ENCODE data around the gene NR5A2. TPM values are rescaled to one million over a fixed set of nuclear protein-coding genes. Genes with fewer than 3 reads are reported as not detected.

The NR5A2 gene
- 10 to 100 TPM; 14.1 to 58.0 (median 18.8) TPM for polyA plus RNA-seq
- long read RNA-seq, donor 1: 0 reads
- long read RNA-seq, donor 2, full-length matches to known transcripts: 2 of 2 reads
- long read RNA-seq, donor 2, partial matches to known transcripts: 0 of 2 reads
- long read RNA-seq, donor 2, other reads (novel, unspliced or antisense): 0 of 2 reads
- long read RNA-seq, donor 3, partial matches to known transcripts: 7 of 7 reads
- long read RNA-seq, donor 3, other reads (novel, unspliced or antisense): 0 of 7 reads
- long read RNA-seq, donor 4: 0 reads
- long read RNA-seq, donor 5: 0 reads
- long read RNA-seq, donor 6, full-length matches to known transcripts: 4 of 4 reads
- long read RNA-seq, donor 6, partial matches to known transcripts: 0 of 4 reads
- long read RNA-seq, donor 6, other reads (novel, unspliced or antisense): 0 of 4 reads
- long read RNA-seq, donor 7: 0 reads
- long read RNA-seq, donor 8: 0 reads
- long read RNA-seq, donor 9: 0 reads
- long read RNA-seq, donor 10, full-length matches to known transcripts: 1 of 17 reads
- long read RNA-seq, donor 10, partial matches to known transcripts: 16 of 17 reads
- long read RNA-seq, donor 10, other reads (novel, unspliced or antisense): 0 of 17 reads

- H3K36me3 ChIP-seq (ENCODE audit: control insufficient read depth in 3 of 3, insufficient read depth in 2 of 3, low read depth in 1 of 3, low read length in 3 of 3): no peaks in the 10 kb centered on the region
- DNase-seq: peak; percentile 92 to 98
- FAIRE-seq: peak; percentile 94
- H3K27ac ChIP-seq (ENCODE audit: low read depth in 1 of 3, low read length in 2 of 3): peak within 1 kb of the TSS; percentile 75 to 94 (median 82)
- H3K9me3 ChIP-seq (ENCODE audit: control insufficient read depth in 2 of 2, insufficient read depth in 1 of 2, low read depth in 1 of 2, low read length in 1 of 2): no peaks in the 10 kb centered on the region
- peaks cover 0 to 9% (median 7%) of the 10 kb centered on the region in 3 donors for H3K27me3 ChIP-seq (ENCODE audit: control insufficient read depth in 3 of 3, insufficient read depth in 3 of 3, low read length in 3 of 3)
- H3K4me3 ChIP-seq (ENCODE audit: low read depth in 1 of 3, low read length in 3 of 3): peak within 1 kb of the TSS in 2 of 3 donors; percentile 82 to 87
- WGBS, 3 donors: 7 to 59% (median 26%) methylated on average over 1 of the region's 1 CpG
- H3K4me1 ChIP-seq (ENCODE audit: control insufficient read depth in 3 of 3, insufficient read depth in 2 of 3, low read depth in 1 of 3, low read length in 2 of 3): peaks cover 0 to 24% (median 3%) of the 10 kb centered on the region in 3 donors
Measured at GRCh38 chr1:200027264-200027823, at the start of gene NR5A2. NR5A2 (plus strand) TSS chr1:200027710; CDS start chr1:200027848, 138 bp downstream.

GRCh38 chr1:199978408-199978940, 49.0 kb upstream of the NR5A2 start:
- no peak overlapping the region for H3K4me3 ChIP-seq (ENCODE audit: low read depth in 1 of 3, low read length in 3 of 3)
- no peaks in the 10 kb centered on the region for H3K36me3 ChIP-seq (ENCODE audit: control insufficient read depth in 3 of 3, insufficient read depth in 2 of 3, low read depth in 1 of 3, low read length in 3 of 3)
- H3K4me1 ChIP-seq (ENCODE audit: control insufficient read depth in 3 of 3, insufficient read depth in 2 of 3, low read depth in 1 of 3, low read length in 2 of 3): peaks cover 0 to 15% (median 2%) of the 10 kb centered on the region in 3 donors
- no peaks in the 10 kb centered on the region for H3K9me3 ChIP-seq (ENCODE audit: control insufficient read depth in 2 of 2, insufficient read depth in 1 of 2, low read depth in 1 of 2, low read length in 1 of 2)
- 54 to 83% (median 78%) methylated on average over 7 of the region's 7 CpGs for WGBS, 3 donors
- H3K27me3 ChIP-seq (ENCODE audit: control insufficient read depth in 3 of 3, insufficient read depth in 3 of 3, low read length in 3 of 3): peaks cover 0 to 2% (median 0%) of the 10 kb centered on the region in 3 donors
- FAIRE-seq: no peak
- H3K27ac ChIP-seq (ENCODE audit: low read depth in 1 of 3, low read length in 2 of 3): no peak overlapping the region
- no peak for DNase-seq

GRCh38 chr1:199979071-199979470, 48.4 kb upstream of the NR5A2 start:
- FAIRE-seq (no peak), DNase-seq (no peak)
- no peak overlapping the region for H3K27ac ChIP-seq (ENCODE audit: low read depth in 1 of 3, low read length in 2 of 3)
- peaks cover 0 to 2% (median 0%) of the 10 kb centered on the region in 3 donors for H3K27me3 ChIP-seq (ENCODE audit: control insufficient read depth in 3 of 3, insufficient read depth in 3 of 3, low read length in 3 of 3)
- no peaks in the 10 kb centered on the region for H3K9me3 ChIP-seq (ENCODE audit: control insufficient read depth in 2 of 2, insufficient read depth in 1 of 2, low read depth in 1 of 2, low read length in 1 of 2)
- H3K4me3 ChIP-seq (ENCODE audit: low read depth in 1 of 3, low read length in 3 of 3): no peak overlapping the region
- peaks cover 0 to 15% (median 2%) of the 10 kb centered on the region in 3 donors for H3K4me1 ChIP-seq (ENCODE audit: control insufficient read depth in 3 of 3, insufficient read depth in 2 of 3, low read depth in 1 of 3, low read length in 2 of 3)
- H3K36me3 ChIP-seq (ENCODE audit: control insufficient read depth in 3 of 3, insufficient read depth in 2 of 3, low read depth in 1 of 3, low read length in 3 of 3): no peaks in the 10 kb centered on the region
- 76 to 94% (median 78%) methylated on average over 1 of the region's 1 CpG for WGBS, 3 donors

DNA sequence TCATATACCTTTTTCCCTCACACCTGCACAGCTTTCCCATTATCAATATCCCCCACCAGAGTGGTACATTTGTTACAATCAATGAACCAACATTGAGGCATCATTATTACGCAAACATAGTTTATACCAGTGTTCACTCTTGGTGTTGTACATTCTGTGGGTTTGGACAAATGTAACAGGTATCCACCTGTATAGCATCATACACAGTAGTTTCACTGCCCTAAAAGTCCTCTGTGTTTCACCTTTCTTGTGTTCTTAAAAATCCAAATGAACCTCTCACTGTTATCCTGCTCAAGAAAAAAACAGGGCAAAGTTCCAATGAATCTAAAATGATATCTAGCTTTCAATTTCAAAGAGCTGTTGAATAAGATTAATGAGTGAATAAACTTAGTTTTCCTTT, 45.9 kb upstream of the NR5A2 start:
- no peaks in the 10 kb centered on the region for H3K36me3 ChIP-seq (ENCODE audit: control insufficient read depth in 3 of 3, insufficient read depth in 2 of 3, low read depth in 1 of 3, low read length in 3 of 3)
- H3K4me1 ChIP-seq (ENCODE audit: control insufficient read depth in 3 of 3, insufficient read depth in 2 of 3, low read depth in 1 of 3, low read length in 2 of 3): peaks cover 0 to 10% (median 2%) of the 10 kb centered on the region in 3 donors
- DNase-seq: peak; percentile 30 to 43
- FAIRE-seq: no peak
- H3K27ac ChIP-seq (ENCODE audit: low read depth in 1 of 3, low read length in 2 of 3): no peak overlapping the region
- H3K9me3 ChIP-seq (ENCODE audit: control insufficient read depth in 2 of 2, insufficient read depth in 1 of 2, low read depth in 1 of 2, low read length in 1 of 2): no peaks in the 10 kb centered on the region
- 93 to 97% (median 94%) methylated on average over 1 of the region's 1 CpG for WGBS, 3 donors
- no peak overlapping the region for H3K4me3 ChIP-seq (ENCODE audit: low read depth in 1 of 3, low read length in 3 of 3)
- H3K27me3 ChIP-seq (ENCODE audit: control insufficient read depth in 3 of 3, insufficient read depth in 3 of 3, low read length in 3 of 3): no peaks in the 10 kb centered on the region

DNA sequence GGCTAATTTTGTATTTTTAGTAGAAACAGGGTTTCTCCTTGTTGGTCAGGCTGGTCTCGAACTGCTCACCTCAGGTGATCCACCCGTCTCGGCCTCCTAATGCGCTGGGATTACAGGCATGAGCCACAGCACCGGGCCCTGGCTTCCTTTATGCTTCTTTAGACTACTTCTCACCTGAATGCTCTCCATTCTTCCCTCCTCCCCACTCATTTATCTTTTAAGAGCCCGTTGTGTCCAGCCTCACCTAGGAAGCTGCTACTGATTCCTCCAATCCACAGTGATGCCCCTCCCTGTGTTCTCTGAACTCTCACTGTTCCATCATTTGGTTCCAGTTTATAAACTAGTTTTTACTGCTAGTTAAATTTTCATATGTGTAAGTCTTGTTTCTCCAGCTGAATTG, 44.9 kb upstream of the NR5A2 start:
- peak; percentile 15 to 32 for DNase-seq

GRCh38 chr1:199983531-199983930, 44.0 kb upstream of the NR5A2 start:
- Histone ChIP-seq H3K36me3 (ENCODE audit: control insufficient read depth in 3 of 3, insufficient read depth in 2 of 3, low read depth in 1 of 3, low read length in 3 of 3) (no peaks in the 10 kb centered on the region), H3K27me3 (ENCODE audit: control insufficient read depth in 3 of 3, insufficient read depth in 3 of 3, low read length in 3 of 3) (no peaks in the 10 kb centered on the region), H3K9me3 (ENCODE audit: control insufficient read depth in 2 of 2, insufficient read depth in 1 of 2, low read depth in 1 of 2, low read length in 1 of 2) (no peaks in the 10 kb centered on the region), H3K4me3 (ENCODE audit: low read depth in 1 of 3, low read length in 3 of 3) (no peak overlapping the region), H3K4me1 (ENCODE audit: control insufficient read depth in 3 of 3, insufficient read depth in 2 of 3, low read depth in 1 of 3, low read length in 2 of 3) (peaks cover 0 to 3% (median 0%) of the 10 kb centered on the region in 3 donors), H3K27ac (ENCODE audit: low read depth in 1 of 3, low read length in 2 of 3) (no peak overlapping the region)
- DNase-seq (no peak), FAIRE-seq (no peak)
- WGBS, 3 donors: 89 to 100% (median 90%) methylated on average over 3 of the region's 3 CpGs

More for the DNA sequence above, 44.9 kb upstream of the NR5A2 start:
- Histone ChIP-seq H3K36me3 (ENCODE audit: control insufficient read depth in 3 of 3, insufficient read depth in 2 of 3, low read depth in 1 of 3, low read length in 3 of 3) (no peaks in the 10 kb centered on the region), H3K4me3 (ENCODE audit: low read depth in 1 of 3, low read length in 3 of 3) (no peak overlapping the region), H3K27ac (ENCODE audit: low read depth in 1 of 3, low read length in 2 of 3) (no peak overlapping the region), H3K27me3 (ENCODE audit: control insufficient read depth in 3 of 3, insufficient read depth in 3 of 3, low read length in 3 of 3) (no peaks in the 10 kb centered on the region), H3K9me3 (ENCODE audit: control insufficient read depth in 2 of 2, insufficient read depth in 1 of 2, low read depth in 1 of 2, low read length in 1 of 2) (no peaks in the 10 kb centered on the region), H3K4me1 (ENCODE audit: control insufficient read depth in 3 of 3, insufficient read depth in 2 of 3, low read depth in 1 of 3, low read length in 2 of 3) (peaks cover 0 to 3% (median 0%) of the 10 kb centered on the region in 3 donors)
- 73 to 87% (median 75%) methylated on average over 6 of the region's 6 CpGs for WGBS, 3 donors
- FAIRE-seq: no peak

GRCh38 chr1:199995096-199995685, 32.3 kb upstream of the NR5A2 start:
- H3K4me3 ChIP-seq (ENCODE audit: low read depth in 1 of 3, low read length in 3 of 3): no peak overlapping the region
- 34 to 43% (median 40%) methylated on average over 3 of the region's 3 CpGs for WGBS, 3 donors
- no peaks in the 10 kb centered on the region for H3K9me3 ChIP-seq (ENCODE audit: control insufficient read depth in 2 of 2, insufficient read depth in 1 of 2, low read depth in 1 of 2, low read length in 1 of 2)
- H3K27ac ChIP-seq (ENCODE audit: low read depth in 1 of 3, low read length in 2 of 3): no peak overlapping the region
- peak; percentile 12 to 29 for DNase-seq
- no peaks in the 10 kb centered on the region for H3K36me3 ChIP-seq (ENCODE audit: control insufficient read depth in 3 of 3, insufficient read depth in 2 of 3, low read depth in 1 of 3, low read length in 3 of 3)
- peaks cover 0 to 2% (median 0%) of the 10 kb centered on the region in 3 donors for H3K4me1 ChIP-seq (ENCODE audit: control insufficient read depth in 3 of 3, insufficient read depth in 2 of 3, low read depth in 1 of 3, low read length in 2 of 3)
- FAIRE-seq: no peak
- peaks cover 0 to 2% (median 0%) of the 10 kb centered on the region in 3 donors for H3K27me3 ChIP-seq (ENCODE audit: control insufficient read depth in 3 of 3, insufficient read depth in 3 of 3, low read length in 3 of 3)

GRCh38 chr1:200005165-200005564, 22.3 kb upstream of the NR5A2 start:
- Histone ChIP-seq H3K4me3 (ENCODE audit: low read depth in 1 of 3, low read length in 3 of 3) (peak overlapping the region in 1 of 3 donors; percentile 7), H3K4me1 (ENCODE audit: control insufficient read depth in 3 of 3, insufficient read depth in 2 of 3, low read depth in 1 of 3, low read length in 2 of 3) (peaks cover 0 to 7% (median 0%) of the 10 kb centered on the region in 3 donors), H3K36me3 (ENCODE audit: control insufficient read depth in 3 of 3, insufficient read depth in 2 of 3, low read depth in 1 of 3, low read length in 3 of 3) (no peaks in the 10 kb centered on the region), H3K27ac (ENCODE audit: low read depth in 1 of 3, low read length in 2 of 3) (no peak overlapping the region), H3K27me3 (ENCODE audit: control insufficient read depth in 3 of 3, insufficient read depth in 3 of 3, low read length in 3 of 3) (no peaks in the 10 kb centered on the region), H3K9me3 (ENCODE audit: control insufficient read depth in 2 of 2, insufficient read depth in 1 of 2, low read depth in 1 of 2, low read length in 1 of 2) (no peaks in the 10 kb centered on the region)
- WGBS, 3 donors: 93 to 94% (median 93%) methylated on average over 6 of the region's 6 CpGs
- FAIRE-seq (no peak), DNase-seq (no peak)

Measured in small intestine (tissue), 16 donors.